K562 (cell line): ENCODE data around the gene SND1. TPM values are rescaled to one million over a fixed set of nuclear protein-coding genes. Genes with fewer than 3 reads are reported as not detected.

Source experiments
- ATAC-seq: fragments of 200-7000 bp; cut with Tn5 transposase; 3 replicates; pipeline ENCODE4 v1.9.1; 2020; ENCODE audit warnings: moderate library complexity
- BruUV-seq: library from RNA; stranded (reverse); fragments of 400-500 nt; replicated peaks from 2 replicates; lab custom pipeline; 2021; lab: Mats Ljungman, UMichigan
- CTCF ChIA-PET: fragments of 300-600 bp; formaldehyde crosslinking; extraction: SDS; loops from one replicate; lab custom pipeline; 2021; ENCODE audit warnings: low intra/inter-chr PET ratio; lab: Yijun Ruan, JAX
- POLR2A ChIA-PET: fragments of 300-600, 350-650 bp; sonication (Branson Sonifier 250); formaldehyde crosslinking; extraction: SDS; loops from one replicate; lab custom pipeline; 2021; ENCODE audit warnings: antibody characterized with exemption, inconsistent platforms; lab: Yijun Ruan, JAX
- DNase-seq, 4 experiments: peaks; one replicate each; pipeline versions ENCODE4 v3.0.0 to v3.0.0-alpha.2; 2011 to 2018; ENCODE audit warnings: low spot score in 3 of 4, mixed read lengths in 3 of 4; ENCODE audit errors: extremely low read depth in 1 of 4
- FAIRE-seq: peaks from 2 replicates; lab custom pipeline; 2011; peaks lifted over from hg19 to GRCh38; lab: Jason Lieb, UNC
- H2AFZ ChIP-seq: 2 replicates; pipeline ENCODE4 v1.6.0; 2011; ENCODE audit warnings: low read depth, low read length, control low read depth, inconsistent platforms
- H3K27ac ChIP-seq: fragments of 200-600 bp; 3 replicates; pipeline ENCODE4 v1.8.0; 2011; ENCODE audit warnings: low read depth, mild to moderate bottlenecking, control low read depth, inconsistent platforms, low read length, moderate library complexity, mixed read lengths; ENCODE audit errors: extremely low read depth
- H3K27me3 ChIP-seq, 2 experiments: fragments of 300-600 bp in 1 of 2; 2 replicates in 1 of 2; 3 replicates in 1 of 2; pipeline versions ENCODE4 v1.6.0 to v1.8.0; 2011; ENCODE audit warnings: inconsistent platforms in 2 of 2, low read length in 2 of 2, mild to moderate bottlenecking in 1 of 2, mixed read lengths in 1 of 2, moderate library complexity in 1 of 2; ENCODE audit not compliant: control insufficient read depth in 2 of 2, insufficient read depth in 2 of 2
- H3K36me3 ChIP-seq: fragments of 300-600 bp; 3 replicates; pipeline ENCODE4 v1.8.0; 2011; ENCODE audit warnings: mild to moderate bottlenecking, low read length, inconsistent platforms; ENCODE audit not compliant: control insufficient read depth, insufficient read depth
- H3K4me1 ChIP-seq, 2 experiments: fragments of 200-600 bp in 1 of 2; replicated peaks in 1 of 2; 2 replicates in 1 of 2; 3 replicates in 1 of 2; pipeline versions ENCODE4 v1.5.1 to v1.8.0; 2011; ENCODE audit warnings: inconsistent platforms in 2 of 2, low read length in 2 of 2, mild to moderate bottlenecking in 1 of 2, mixed read lengths in 1 of 2, moderate library complexity in 1 of 2; ENCODE audit not compliant: control insufficient read depth in 2 of 2, insufficient read depth in 2 of 2
- H3K4me2 ChIP-seq: 2 replicates; pipeline ENCODE4 v1.6.1; 2011; ENCODE audit warnings: low read length, control low read depth, inconsistent platforms, mixed read lengths; ENCODE audit not compliant: insufficient read depth
- H3K4me3 ChIP-seq: fragments of 200-600 bp; sonication (generic), shearing (Covaris generic); 2 replicates; pipeline ENCODE4 v1.5.1; 2016; ENCODE audit warnings: control low read depth, inconsistent platforms
- H3K79me2 ChIP-seq: fragments of 200-600 bp; 3 replicates; pipeline ENCODE4 v1.8.0; 2011; ENCODE audit warnings: low read length, inconsistent platforms; ENCODE audit not compliant: control insufficient read depth, insufficient read depth
- H3K9ac ChIP-seq, 2 experiments: 2 replicates each; pipeline versions ENCODE4 v1.6.0 to v1.6.1; 2011; ENCODE audit warnings: low read depth in 2 of 2, low read length in 2 of 2, control low read depth in 1 of 2, inconsistent platforms in 1 of 2, mild to moderate bottlenecking in 1 of 2, mixed read lengths in 1 of 2; ENCODE audit not compliant: insufficient read depth in 1 of 2
- H3K9me1 ChIP-seq: one replicate; pipeline ENCODE4 v1.6.0; 2011; ENCODE audit warnings: inconsistent platforms, mild to moderate bottlenecking, low read length, moderate library complexity; ENCODE audit not compliant: control insufficient read depth, insufficient read depth
- H3K9me3 ChIP-seq: replicated peaks from 2 replicates; pipeline ENCODE4 v1.5.1; 2011; ENCODE audit warnings: low read depth, low read length, inconsistent platforms; ENCODE audit not compliant: control insufficient read depth, insufficient read depth
- H4K20me1 ChIP-seq: replicated peaks from 2 replicates; pipeline ENCODE4 v1.6.1; 2011; ENCODE audit warnings: low read length, inconsistent platforms, mixed read lengths; ENCODE audit not compliant: control insufficient read depth, insufficient read depth
- GATAD2A ChIP-seq: fragments of 450-650 bp; IDR thresholded peaks from 2 replicates; pipeline ENCODE4 v1.6.1; 2017
- NFIC ChIP-seq: fragments of 450-650 bp; IDR thresholded peaks from 2 replicates; pipeline ENCODE4 v1.6.1; 2017; ENCODE audit warnings: mild to moderate bottlenecking, inconsistent platforms
- NUFIP1 ChIP-seq: fragments of 450-650 bp; IDR thresholded peaks from 2 replicates; pipeline ENCODE4 v1.6.1; 2018; ENCODE audit not compliant: partially characterized antibody
- PHTF2 ChIP-seq: fragments of 250-450 bp; sonication (Bioruptor Pico); IDR thresholded peaks from 2 replicates; pipeline ENCODE4 v1.5.0; 2021; ENCODE audit warnings: mild to moderate bottlenecking
- SMAD3 ChIP-seq: fragments of 450-650 bp; formaldehyde crosslinking; conservative IDR thresholded peaks from 2 replicates; pipeline ENCODE4 v1.4.0; 2020; ENCODE audit warnings: mild to moderate bottlenecking
- TOE1 ChIP-seq, 2 experiments: fragments of 450-650 bp in 1 of 2; sonication (generic) in 1 of 2; formaldehyde crosslinking in 1 of 2; IDR thresholded peaks; 2 replicates each; pipeline versions ENCODE4 v1.7.1 to v1.8.0; 2016 to 2022; ENCODE audit warnings: borderline replicate concordance in 2 of 2, mild to moderate bottlenecking in 2 of 2, antibody characterized with exemption in 1 of 2, inconsistent platforms in 1 of 2, low read depth in 1 of 2, missing genetic modification reagents in 1 of 2, moderate library complexity in 1 of 2
- ZNF12 ChIP-seq: sonication (generic); formaldehyde crosslinking; IDR thresholded peaks from 2 replicates; pipeline ENCODE4 v1.4.0; 2020; ENCODE audit warnings: mild to moderate bottlenecking, missing genetic modification reagents
- ZNF146 ChIP-seq: IDR thresholded peaks from one replicate; pipeline ENCODE4 v1.6.1; 2018; ENCODE audit warnings: missing compliant biosample characterization; ENCODE audit not compliant: unreplicated experiment
- WGBS: fragments of 100-300 bp; shearing (Covaris generic); methylation state at CpG from one replicate; pipeline ENCODE4 v1.1.6; 2016; ENCODE audit warnings: low coverage, mixed read lengths; ENCODE audit not compliant: insufficient coverage; ENCODE audit errors: missing lambda C conversion rate; 5-methylcytosine and 5-hydroxymethylcytosine counted together
- in situ Hi-C: fragments of 300-500 bp; cut with MboI; formaldehyde crosslinking; loops from 4 replicates; pipeline ENCODE4 v1.15.0; 2018; ENCODE audit warnings: inconsistent platforms, mixed read lengths
- intact Hi-C: fragments of 100-400 bp; cut with micrococcal nuclease; formaldehyde crosslinking; loops from 2 replicates; pipeline ENCODE4 v1.14.2; 2022
- polyA plus RNA-seq, 8 experiments: library from polyadenylated mRNA; depleted of rRNA in 4 of 8; stranded (reverse) in 5 of 8; unstranded in 3 of 8; fragments of >200 nt; fragmentation: Nextera tagmentation in 2 of 8; fragmentation: Illumina TruSeq in 1 of 8; extraction: Ambion mirVana in 2 of 8; extraction: Trizol in 1 of 8; gene quantifications; 2 replicates each; pipeline versions ENCODE4 v1.2.1 to v1.2.3, GENCODE V29; 2011 to 2014; ENCODE audit warnings: inconsistent platforms in 1 of 8, missing spikeins in 1 of 8
- total RNA-seq, 7 experiments: library from RNA; depleted of rRNA in 6 of 7; stranded (reverse); fragments of >200 nt in 6 of 7; fragmentation: Illumina TruSeq in 2 of 7; extraction: Trizol in 2 of 7; gene quantifications; 2 replicates each; pipeline versions ENCODE4 v1.2.1 to v1.2.3, GENCODE V29; 2011 to 2021; ENCODE audit warnings: low replicate concordance in 1 of 7
- TF ChIP-seq, protein P1 (sequence below): fragments of 450-650 bp; formaldehyde crosslinking; IDR thresholded peaks from 2 replicates; pipeline ENCODE4 v1.4.0; 2020; ENCODE audit warnings: mild to moderate bottlenecking, mixed read lengths
- TF ChIP-seq, protein P2 (sequence below): fragments of 250-450 bp; sonication (Bioruptor Pico); IDR thresholded peaks from 2 replicates; pipeline ENCODE4 v1.5.1; 2021; ENCODE audit warnings: mild to moderate bottlenecking

Gene SND1
- total and polyA plus RNA-seq, 9 of the 15 experiments (the other 6 are each of a cell fraction or from before 2014, with no cell fraction given) = 46.5 to 307 (median 191) TPM

DNA sequence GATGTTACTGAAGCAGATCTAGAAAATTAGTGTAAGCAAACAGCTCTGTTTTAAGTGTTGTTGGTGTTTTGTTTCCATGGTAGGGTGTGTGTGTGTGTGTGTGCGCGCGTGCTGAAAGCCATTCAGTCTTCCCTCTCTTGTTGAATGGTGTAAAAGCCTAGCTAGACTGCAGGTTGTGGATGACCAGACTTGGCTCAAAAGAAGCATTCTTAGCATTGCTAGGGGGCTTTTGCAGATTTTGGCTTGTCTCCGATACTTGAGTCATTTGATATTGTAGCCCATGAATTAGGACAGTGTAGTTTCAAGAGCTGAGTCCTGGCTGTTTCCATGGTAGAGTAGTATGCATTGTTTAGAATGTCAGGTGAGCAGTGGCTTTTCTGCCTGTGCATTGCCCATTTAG, 99.1 kb downstream of the SND1 start (continued):
- TF ChIP-seq, protein P1, sequence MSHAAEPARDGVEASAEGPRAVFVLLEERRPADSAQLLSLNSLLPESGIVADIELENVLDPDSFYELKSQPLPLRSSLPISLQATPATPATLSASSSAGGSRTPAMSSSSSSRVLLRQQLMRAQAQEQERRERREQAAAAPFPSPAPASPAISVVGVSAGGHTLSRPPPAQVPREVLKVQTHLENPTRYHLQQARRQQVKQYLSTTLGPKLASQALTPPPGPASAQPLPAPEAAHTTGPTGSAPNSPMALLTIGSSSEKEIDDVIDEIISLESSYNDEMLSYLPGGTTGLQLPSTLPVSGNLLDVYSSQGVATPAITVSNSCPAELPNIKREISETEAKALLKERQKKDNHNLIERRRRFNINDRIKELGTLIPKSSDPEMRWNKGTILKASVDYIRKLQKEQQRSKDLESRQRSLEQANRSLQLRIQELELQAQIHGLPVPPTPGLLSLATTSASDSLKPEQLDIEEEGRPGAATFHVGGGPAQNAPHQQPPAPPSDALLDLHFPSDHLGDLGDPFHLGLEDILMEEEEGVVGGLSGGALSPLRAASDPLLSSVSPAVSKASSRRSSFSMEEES (CRISPR knock-in tag) = no peak

DNA sequence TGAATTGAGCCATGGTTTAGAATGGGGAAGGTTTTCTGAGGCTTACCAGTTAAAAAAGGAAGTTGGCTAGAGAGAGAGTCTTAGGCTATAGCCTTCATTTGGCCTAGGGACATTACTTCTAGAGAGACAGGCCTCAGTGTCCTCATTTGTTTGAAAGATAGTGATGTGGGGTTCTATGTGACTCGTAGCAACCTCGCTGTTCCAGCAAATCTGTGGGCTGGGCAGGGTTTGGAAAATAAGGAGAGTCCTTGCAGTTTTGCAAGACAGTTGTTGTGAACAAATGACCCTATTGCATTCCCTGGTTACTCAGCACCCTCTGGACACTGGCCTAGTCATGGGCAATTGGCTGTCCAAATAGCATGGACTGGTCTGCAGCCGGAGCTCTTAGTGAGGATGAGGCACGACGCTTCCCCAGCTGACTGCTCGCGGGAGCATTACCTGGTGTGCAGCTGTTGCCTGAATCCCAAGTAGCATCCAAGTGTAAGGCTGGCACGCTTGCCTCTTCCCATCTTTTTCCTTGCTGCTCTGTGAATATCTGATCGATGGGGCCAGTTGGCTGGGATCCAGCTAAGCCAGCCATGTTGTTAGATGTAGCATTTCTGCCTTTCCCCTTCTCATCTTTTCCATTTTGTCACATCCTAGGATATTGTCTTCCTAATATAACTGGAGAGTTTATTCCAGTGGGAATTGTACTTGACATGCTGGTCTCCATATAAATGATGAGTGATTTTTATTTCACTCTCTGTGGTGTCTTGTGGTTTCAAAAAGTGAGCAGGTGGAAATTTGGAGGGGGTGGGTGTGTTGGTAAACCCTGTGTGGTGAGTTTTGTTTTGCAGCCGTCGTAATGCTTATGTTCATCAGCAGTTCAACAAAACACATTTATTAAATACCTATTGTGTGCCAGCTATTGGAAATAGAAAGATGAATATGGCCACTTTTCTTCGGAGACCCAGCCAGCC, 99.8 kb downstream of the SND1 start:
- Histone ChIP-seq H3K27me3 (no peaks in the 10 kb centered on the region), H3K27ac (no peak overlapping the region), H3K79me2 (peaks cover 91% of the 10 kb centered on the region)
- FAIRE-seq = no peak
- BruUV-seq = no TSS peak
- TF ChIP-seq NUFIP1 (no peak), ZNF146 (CRISPR knock-in tag) (no peak), TOE1 (IDR thresholded peaks at IDR 0.05; ENCODE audit: borderline replicate concordance) (no peak), TOE1 (CRISPR knock-in tag; IDR thresholded peaks at IDR 0.05; ENCODE audit: borderline replicate concordance, low read depth) (no peak), NFIC (peak; percentile 80), PHTF2 (CRISPR knock-in tag) (no peak), GATAD2A (no peak), ZNF12 (CRISPR knock-in tag) (no peak), SMAD3 (CRISPR knock-in tag) (no peak)
- TF ChIP-seq, protein P2, sequence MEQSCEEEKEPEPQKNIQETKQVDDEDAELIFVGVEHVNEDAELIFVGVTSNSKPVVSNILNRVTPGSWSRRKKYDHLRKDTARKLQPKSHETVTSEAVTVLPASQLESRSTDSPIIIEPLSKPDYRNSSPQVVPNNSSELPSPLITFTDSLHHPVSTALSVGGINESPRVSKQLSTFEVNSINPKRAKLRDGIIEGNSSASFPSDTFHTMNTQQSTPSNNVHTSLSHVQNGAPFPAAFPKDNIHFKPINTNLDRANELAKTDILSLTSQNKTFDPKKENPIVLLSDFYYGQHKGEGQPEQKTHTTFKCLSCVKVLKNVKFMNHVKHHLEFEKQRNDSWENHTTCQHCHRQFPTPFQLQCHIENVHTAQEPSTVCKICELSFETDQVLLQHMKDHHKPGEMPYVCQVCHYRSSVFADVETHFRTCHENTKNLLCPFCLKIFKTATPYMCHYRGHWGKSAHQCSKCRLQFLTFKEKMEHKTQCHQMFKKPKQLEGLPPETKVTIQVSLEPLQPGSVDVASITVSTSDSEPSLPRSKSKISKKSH (CRISPR knock-in tag) = no peak
- TF ChIP-seq, all 486 proteins: peak for 1
- ATAC-seq = no peak
- ChIA-PET POLR2A (interaction anchor here (0.5 to 1.1 kb wide), 4 partner anchors 9 to 234 kb away, joined by 3 to 5 read pairs (median 4); no protein-coding TSS in a partner anchor), CTCF (no interaction called here)
- peak overlapping the region in 1 of 2 experiments; percentile 27; a peak in 1 of 4 replicates for H3K9ac ChIP-seq
- intact Hi-C loops (no loop called here), in situ Hi-C loops (no loop called here)
- no peak overlapping the region for H3K4me3 ChIP-seq
- no peak overlapping the region for H2AFZ ChIP-seq
- H3K4me2 ChIP-seq = no peak overlapping the region
- DNase-seq = no peak
- H3K36me3 ChIP-seq = peaks cover 50% of the 10 kb centered on the region
- peaks cover 3 to 7% of the 10 kb centered on the region in 2 experiments; a peak in 2 of 5 replicates for H3K4me1 ChIP-seq
- no peaks in the 10 kb centered on the region for H3K9me3 ChIP-seq
- 87% methylated on average over 12 of the region's 12 CpGs for WGBS
- H3K9me1 ChIP-seq = no peaks in the 10 kb centered on the region
- H4K20me1 ChIP-seq = peaks cover 39% of the 10 kb centered on the region
